ENCODE measurements around the gene GPBAR1. TPM values are rescaled to one million over a fixed set of nuclear protein-coding genes. Genes with fewer than 3 reads are reported as not detected.

GPBAR1 gene
- total and polyA plus RNA-seq, 2 donors (not counting 1 experiment from before 2014, with no cell fraction given) = 0.66 to 0.81 TPM

DNA sequence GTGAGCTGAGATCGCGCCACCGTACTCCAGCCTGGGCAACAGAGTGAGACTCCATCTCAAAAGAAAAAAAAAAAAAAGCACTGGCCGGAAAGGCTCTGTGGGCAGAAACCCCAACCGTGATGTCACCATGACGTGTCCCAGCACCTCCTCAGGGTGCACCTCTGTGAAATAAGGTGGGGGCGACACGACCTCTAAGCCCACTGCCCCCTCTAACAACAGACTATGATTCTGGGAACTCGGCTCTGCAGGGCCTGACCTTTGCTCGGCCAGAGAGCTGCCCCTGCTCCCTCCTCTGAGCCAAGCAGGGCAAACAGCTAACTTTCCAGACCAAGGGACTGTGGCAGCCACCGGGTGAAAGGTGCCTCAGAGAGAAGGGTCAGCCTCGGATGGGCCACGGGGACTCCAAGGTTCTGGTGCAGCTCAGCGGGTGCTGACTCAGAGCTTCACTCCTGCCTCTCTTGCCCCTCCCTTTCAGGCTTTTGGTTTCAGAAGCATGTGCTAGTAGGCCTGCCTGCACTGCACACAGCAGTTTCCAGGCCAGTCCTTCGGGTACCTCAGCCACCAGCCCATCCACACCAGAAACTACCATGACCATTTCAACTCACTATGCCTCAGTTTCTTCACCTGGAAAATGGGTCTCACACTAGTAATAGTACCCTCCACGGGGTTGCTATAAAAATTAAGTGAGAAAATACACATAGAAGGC is 23.4 kb downstream of the GPBAR1 start:
- no peak for TF ChIP-seq EZH2 (IDR thresholded peaks at IDR 0.05; ENCODE audit: borderline replicate concordance, insufficient read depth, low read depth, low read length, poor library complexity, severe bottlenecking)
- TF ChIP-seq, protein P1, sequence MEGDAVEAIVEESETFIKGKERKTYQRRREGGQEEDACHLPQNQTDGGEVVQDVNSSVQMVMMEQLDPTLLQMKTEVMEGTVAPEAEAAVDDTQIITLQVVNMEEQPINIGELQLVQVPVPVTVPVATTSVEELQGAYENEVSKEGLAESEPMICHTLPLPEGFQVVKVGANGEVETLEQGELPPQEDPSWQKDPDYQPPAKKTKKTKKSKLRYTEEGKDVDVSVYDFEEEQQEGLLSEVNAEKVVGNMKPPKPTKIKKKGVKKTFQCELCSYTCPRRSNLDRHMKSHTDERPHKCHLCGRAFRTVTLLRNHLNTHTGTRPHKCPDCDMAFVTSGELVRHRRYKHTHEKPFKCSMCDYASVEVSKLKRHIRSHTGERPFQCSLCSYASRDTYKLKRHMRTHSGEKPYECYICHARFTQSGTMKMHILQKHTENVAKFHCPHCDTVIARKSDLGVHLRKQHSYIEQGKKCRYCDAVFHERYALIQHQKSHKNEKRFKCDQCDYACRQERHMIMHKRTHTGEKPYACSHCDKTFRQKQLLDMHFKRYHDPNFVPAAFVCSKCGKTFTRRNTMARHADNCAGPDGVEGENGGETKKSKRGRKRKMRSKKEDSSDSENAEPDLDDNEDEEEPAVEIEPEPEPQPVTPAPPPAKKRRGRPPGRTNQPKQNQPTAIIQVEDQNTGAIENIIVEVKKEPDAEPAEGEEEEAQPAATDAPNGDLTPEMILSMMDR (IDR thresholded peaks at IDR 0.05) = no peak
- ChIA-PET CTCF (interaction anchor here (0.7 to 15.5 kb wide), 6 partner anchors 9 to 112 kb away, joined by 3 to 331 read pairs (median 4); partner anchors contain the start of genes AAMP, CATIP and PNKD), POLR2A (interaction anchor here (0.6 kb wide), 1 partner anchor 18 kb away, joined by 3 read pairs; no protein-coding TSS in a partner anchor)
- H3K27me3 Mint-ChIP-seq = no peaks in the 10 kb centered on the region
- Histone ChIP-seq H3K4me3 (ENCODE audit: control extremely low read depth in 1 of 5, extremely low read depth in 1 of 5, insufficient read depth in 1 of 5, low read depth in 2 of 5, low read length in 4 of 5) (no peak overlapping the region), H3K9ac (ENCODE audit: low read length) (no peak overlapping the region), H3K4me1 (ENCODE audit: control insufficient read depth in 2 of 2, insufficient read depth in 2 of 2, low read length in 2 of 2) (peaks cover 58 to 73% of the 10 kb centered on the region in 2 donors), H3K4me2 (replicated peaks; ENCODE audit: low read depth, low read length, poor library complexity, severe bottlenecking) (peak overlapping the region; percentile 49), H3K27me3 (replicated peaks in 1 of 4; ENCODE audit: control extremely low read depth in 1 of 4, control insufficient read depth in 3 of 4, insufficient read depth in 4 of 4, low read length in 3 of 4) (no peaks in the 10 kb centered on the region), H4K20me1 (ENCODE audit: control insufficient read depth, insufficient read depth, low read length, poor library complexity, severe bottlenecking) (peaks cover 45% of the 10 kb centered on the region), H3K79me2 (ENCODE audit: control insufficient read depth, insufficient read depth, low read length) (peaks cover 98% of the 10 kb centered on the region), H2AFZ (ENCODE audit: insufficient read depth, low read depth, low read length, poor library complexity, severe bottlenecking) (no peak overlapping the region), H3K36me3 (replicated peaks in 1 of 2; ENCODE audit: control extremely low read depth in 1 of 2, control insufficient read depth in 1 of 2, extremely low read depth in 1 of 2, insufficient read depth in 2 of 2, low read length in 1 of 2) (peaks cover 0 to 51% of the 10 kb centered on the region in 2 experiments), H3K9me3 (ENCODE audit: control extremely low read depth in 1 of 3, control insufficient read depth in 2 of 3, insufficient read depth in 1 of 3, low read length in 2 of 3) (no peaks in the 10 kb centered on the region), H3K27ac (ENCODE audit: low read length in 2 of 2) (peak overlapping the region; percentile 6 to 99)
- intact Hi-C loops (cut with micrococcal nuclease) = no loop called here
- H3K27ac Mint-ChIP-seq = peak overlapping the region; percentile 77
- peak overlapping the region; percentile 71 for H3K4me3 Mint-ChIP-seq
- DNase-seq (no peak), ATAC-seq (ENCODE audit: low read depth) (peak; percentile 21)
- H3K4me1 Mint-ChIP-seq = peaks cover 70% of the 10 kb centered on the region
- 79% methylated on average over 15 of the region's 16 CpGs for WGBS (ENCODE audit: insufficient coverage)
- H3K9me3 Mint-ChIP-seq (ENCODE audit: insufficient read depth) = no peaks in the 10 kb centered on the region

- H3K4me3 Mint-ChIP-seq = peak overlapping the region; percentile 86
- peaks cover 98% of the 10 kb centered on the region for H3K79me2 ChIP-seq (ENCODE audit: control insufficient read depth, insufficient read depth, low read length)
- H3K4me1 ChIP-seq (ENCODE audit: control insufficient read depth in 2 of 2, insufficient read depth in 2 of 2, low read length in 2 of 2) = peaks cover 69 to 86% of the 10 kb centered on the region in 2 donors
- no peak for TF ChIP-seq EZH2 (IDR thresholded peaks at IDR 0.05; ENCODE audit: borderline replicate concordance, insufficient read depth, low read depth, low read length, poor library complexity, severe bottlenecking)
- TF ChIP-seq, protein P1 (IDR thresholded peaks at IDR 0.05) = no peak
- H3K9me3 Mint-ChIP-seq (ENCODE audit: insufficient read depth) = no peaks in the 10 kb centered on the region
- peak overlapping the region in 3 of 5 experiments; percentile 54 to 64 (median 64) for H3K4me3 ChIP-seq (ENCODE audit: control extremely low read depth in 1 of 5, extremely low read depth in 1 of 5, insufficient read depth in 1 of 5, low read depth in 2 of 5, low read length in 4 of 5)
- intact Hi-C loops (cut with micrococcal nuclease) = no loop called here
- no peaks in the 10 kb centered on the region for H3K9me3 ChIP-seq (ENCODE audit: control extremely low read depth in 1 of 3, control insufficient read depth in 2 of 3, insufficient read depth in 1 of 3, low read length in 2 of 3)
- peaks cover 31% of the 10 kb centered on the region for H4K20me1 ChIP-seq (ENCODE audit: control insufficient read depth, insufficient read depth, low read length, poor library complexity, severe bottlenecking)
- H3K9ac ChIP-seq (ENCODE audit: low read length) = peak overlapping the region; percentile 69
- peaks cover 0 to 37% of the 10 kb centered on the region in 2 experiments for H3K36me3 ChIP-seq (replicated peaks in 1 of 2; ENCODE audit: control extremely low read depth in 1 of 2, control insufficient read depth in 1 of 2, extremely low read depth in 1 of 2, insufficient read depth in 2 of 2, low read length in 1 of 2)
- peak overlapping the region; percentile 97 to 99 for H3K27ac ChIP-seq (ENCODE audit: low read length in 2 of 2)
- peaks cover 78% of the 10 kb centered on the region for H3K4me1 Mint-ChIP-seq
- no peak overlapping the region for H2AFZ ChIP-seq (ENCODE audit: insufficient read depth, low read depth, low read length, poor library complexity, severe bottlenecking)
- no peaks in the 10 kb centered on the region for H3K27me3 ChIP-seq (replicated peaks in 1 of 4; ENCODE audit: control extremely low read depth in 1 of 4, control insufficient read depth in 3 of 4, insufficient read depth in 4 of 4, low read length in 3 of 4)
- no peaks in the 10 kb centered on the region for H3K27me3 Mint-ChIP-seq
- POLR2A ChIA-PET = interaction anchor here (1.9 to 3.3 kb wide), 3 partner anchors 10 to 15 kb away, joined by 6 to 36 read pairs (median 25); partner anchors contain the start of genes AAMP and PNKD
- ATAC-seq (ENCODE audit: low read depth) (no peak), DNase-seq (no peak)
- 61% methylated on average over 6 of the region's 6 CpGs for WGBS (ENCODE audit: insufficient coverage)
- CTCF ChIA-PET = interaction anchor here (0.6 to 15.5 kb wide), 7 partner anchors 13 to 322 kb away, joined by 3 to 331 read pairs (median 4); partner anchors contain the start of genes AAMP, CATIP, PLCD4 and PNKD
- peak overlapping the region; percentile 96 for H3K27ac Mint-ChIP-seq
- H3K4me2 ChIP-seq (replicated peaks; ENCODE audit: low read depth, low read length, poor library complexity, severe bottlenecking) = peak overlapping the region; percentile 92
These were observed 24.8 kb downstream of the GPBAR1 start for GRCh38 chr2:218285604-218286003.
